H1 (cell line): ENCODE measurements around the gene GPC6. TPM values are rescaled to one million over a fixed set of nuclear protein-coding genes. Genes with fewer than 3 reads are reported as not detected.

Experiments used
- CTCF ChIA-PET: fragments of 300-600 bp; sonication (Branson Sonifier 250); formaldehyde crosslinking; loops from one replicate; lab custom pipeline; 2021; ENCODE audit not compliant: partially characterized antibody; lab: Charles Lee
- POLR2A ChIA-PET: fragments of 300-600 bp; sonication (Branson Sonifier 250); formaldehyde crosslinking; loops from one replicate; lab custom pipeline; 2021; ENCODE audit warnings: inconsistent platforms; ENCODE audit not compliant: partially characterized antibody; lab: Charles Lee
- DNase-seq, 2 experiments: peaks; one replicate each; pipeline versions ENCODE4 v3.0.0 to v3.0.0-alpha.2; 2010 to 2022; ENCODE audit warnings: low spot score in 2 of 2, low read depth in 1 of 2, mixed read lengths in 1 of 2
- FAIRE-seq: peaks from 2 replicates; lab custom pipeline; 2011; peaks lifted over from hg19 to GRCh38; lab: Jason Lieb, UNC
- H2AFZ ChIP-seq: 2 replicates; pipeline ENCODE4 v1.8.1; 2012; ENCODE audit warnings: low read length, inconsistent platforms
- H2AK5ac ChIP-seq: 2 replicates; pipeline ENCODE4 v1.6.1; 2013; ENCODE audit warnings: low read depth, low read length
- H2BK120ac ChIP-seq: replicated peaks from 2 replicates; pipeline ENCODE3; 2013; ENCODE audit warnings: low read depth, low read length, inconsistent platforms
- H2BK12ac ChIP-seq: 2 replicates; pipeline ENCODE4 v1.6.1; 2013; ENCODE audit warnings: low read depth, low read length
- H2BK15ac ChIP-seq: 2 replicates; pipeline ENCODE4 v1.6.1; 2013; ENCODE audit warnings: low read length
- H2BK20ac ChIP-seq: 2 replicates; pipeline ENCODE4 v1.6.1; 2013; ENCODE audit warnings: low read length
- H2BK5ac ChIP-seq: 2 replicates; pipeline ENCODE4 v1.6.1; 2013; ENCODE audit warnings: low read depth, low read length
- H3K14ac ChIP-seq: 2 replicates; pipeline ENCODE4 v1.6.1; 2013; ENCODE audit warnings: inconsistent platforms; ENCODE audit not compliant: insufficient read length
- H3K18ac ChIP-seq: 2 replicates; pipeline ENCODE4 v1.6.1; 2013; ENCODE audit warnings: low read length; ENCODE audit errors: extremely low read depth
- H3K23ac ChIP-seq: 2 replicates; pipeline ENCODE4 v1.6.1; 2013; ENCODE audit warnings: inconsistent platforms; ENCODE audit not compliant: insufficient read length
- H3K23me2 ChIP-seq: 2 replicates; pipeline ENCODE4 v1.6.1; 2013; ENCODE audit warnings: low read depth, low read length
- H3K27ac ChIP-seq: 2 replicates; pipeline ENCODE4 v1.6.1; 2011; ENCODE audit warnings: low read depth, low read length, inconsistent platforms
- H3K27me3 ChIP-seq, 4 experiments: replicated peaks in 1 of 4; 1 replicate in 1 of 4; 2 replicates in 3 of 4; pipeline versions ENCODE4 v1.6.1 to v1.8.1; 2011 to 2013; ENCODE audit warnings: low read length in 3 of 4, mild to moderate bottlenecking in 3 of 4, inconsistent platforms in 2 of 4, mixed read lengths in 2 of 4, moderate library complexity in 1 of 4; ENCODE audit not compliant: control insufficient read depth in 3 of 4, insufficient read depth in 3 of 4; ENCODE audit errors: extremely low read depth in 1 of 4
- H3K36me3 ChIP-seq, 4 experiments: 2 replicates each; pipeline versions ENCODE4 v1.6.1 to v1.8.1; 2011 to 2013; ENCODE audit warnings: mild to moderate bottlenecking in 4 of 4, low read length in 3 of 4, moderate library complexity in 2 of 4, control low read depth in 1 of 4, inconsistent platforms in 1 of 4; ENCODE audit not compliant: insufficient read depth in 4 of 4, control insufficient read depth in 2 of 4
- H3K4ac ChIP-seq: replicated peaks from 2 replicates; pipeline ENCODE3; 2013; ENCODE audit warnings: low read length, low read depth, mixed read lengths, inconsistent platforms; ENCODE audit not compliant: insufficient read length
- H3K4me1 ChIP-seq, 4 experiments: replicated peaks in 1 of 4; 1 replicate in 1 of 4; 2 replicates in 3 of 4; pipeline versions ENCODE4 v1.6.1 to v1.8.1; 2011 to 2013; ENCODE audit warnings: low read length in 3 of 4, inconsistent platforms in 2 of 4, mixed read lengths in 1 of 4; ENCODE audit not compliant: insufficient read depth in 4 of 4, control insufficient read depth in 3 of 4
- H3K4me2 ChIP-seq, 2 experiments: 2 replicates each; pipeline versions ENCODE4 v1.6.1 to v1.8.1; 2011 to 2013; ENCODE audit warnings: low read depth in 2 of 2, low read length in 2 of 2, control low read depth in 1 of 2, inconsistent platforms in 1 of 2, mild to moderate bottlenecking in 1 of 2; ENCODE audit not compliant: insufficient read depth in 1 of 2
- H3K4me3 ChIP-seq, 4 experiments: fragments of 200-600, 300-600 bp in 1 of 4; sonication (generic), shearing (Covaris generic), sonication (Bioruptor Twin) in 1 of 4; 2 replicates each; pipeline versions ENCODE4 v1.5.1 to v1.8.1; 2011 to 2016; ENCODE audit warnings: low read length in 4 of 4, low read depth in 3 of 4, control low read depth in 2 of 4, inconsistent platforms in 2 of 4, mild to moderate bottlenecking in 2 of 4, mixed read lengths in 1 of 4, moderate library complexity in 1 of 4; ENCODE audit not compliant: insufficient read depth in 2 of 4; ENCODE audit errors: extremely low read depth in 1 of 4
- H3K56ac ChIP-seq: replicated peaks from 2 replicates; pipeline ENCODE3; 2013; ENCODE audit warnings: low read depth, mild to moderate bottlenecking, mixed read lengths, low read length, inconsistent platforms; ENCODE audit not compliant: insufficient read length
- H3K79me1 ChIP-seq: 2 replicates; pipeline ENCODE4 v1.6.1; 2013; ENCODE audit warnings: low read depth, low read length, control low read depth
- H3K79me2 ChIP-seq, 2 experiments: 2 replicates each; pipeline versions ENCODE4 v1.6.1 to v1.8.1; 2012 to 2013; ENCODE audit warnings: low read length in 2 of 2, mild to moderate bottlenecking in 2 of 2, inconsistent platforms in 1 of 2; ENCODE audit not compliant: insufficient read depth in 2 of 2, control insufficient read depth in 1 of 2
- H3K9ac ChIP-seq, 4 experiments: replicated peaks in 1 of 4; 1 replicate in 1 of 4; 2 replicates in 3 of 4; pipeline versions ENCODE4 v1.6.1 to v1.8.1; 2011 to 2013; ENCODE audit warnings: low read depth in 3 of 4, low read length in 3 of 4, control low read depth in 2 of 4, mild to moderate bottlenecking in 2 of 4, moderate library complexity in 2 of 4, inconsistent platforms in 1 of 4; ENCODE audit errors: extremely low read depth in 1 of 4
- H3K9me3 ChIP-seq, 2 experiments: 2 replicates each; pipeline versions ENCODE4 v1.6.1 to v1.8.1; 2012 to 2013; ENCODE audit warnings: mild to moderate bottlenecking in 2 of 2, moderate library complexity in 2 of 2, control low read depth in 1 of 2, inconsistent platforms in 1 of 2, low read depth in 1 of 2, low read length in 1 of 2, mixed read lengths in 1 of 2; ENCODE audit not compliant: insufficient read depth in 2 of 2
- H4K20me1 ChIP-seq, 2 experiments: replicated peaks in 1 of 2; 2 replicates each; pipeline versions ENCODE3 to v1.8.1; 2011 to 2013; ENCODE audit warnings: inconsistent platforms in 2 of 2, low read length in 2 of 2, mild to moderate bottlenecking in 1 of 2; ENCODE audit not compliant: insufficient read depth in 2 of 2, control insufficient read depth in 1 of 2
- H4K5ac ChIP-seq: 2 replicates; pipeline ENCODE4 v1.6.1; 2013; ENCODE audit warnings: low read length, low read depth, mixed read lengths, inconsistent platforms; ENCODE audit not compliant: insufficient read length
- H4K8ac ChIP-seq: 2 replicates; pipeline ENCODE4 v1.8.0; 2013; ENCODE audit warnings: mild to moderate bottlenecking, moderate library complexity, low read length, inconsistent platforms; ENCODE audit not compliant: insufficient read depth; ENCODE audit errors: extremely low read depth
- H4K91ac ChIP-seq: replicated peaks from 2 replicates; pipeline ENCODE3; 2013; ENCODE audit warnings: low read length, mixed read lengths, inconsistent platforms; ENCODE audit not compliant: insufficient read length
- BACH1 ChIP-seq: IDR thresholded peaks from 2 replicates; pipeline ENCODE4 v1.6.1; 2012; ENCODE audit warnings: low read length, improper control_type of control experiment
- EP300 ChIP-seq, 2 experiments: IDR thresholded peaks; 1 replicate in 1 of 2; 2 replicates in 1 of 2; pipeline ENCODE4 v1.6.1; 2011 to 2012; ENCODE audit warnings: low read depth in 2 of 2, low read length in 2 of 2, mild to moderate bottlenecking in 2 of 2, borderline replicate concordance in 1 of 2, inconsistent platforms in 1 of 2, moderate library complexity in 1 of 2
- GABPA ChIP-seq: IDR thresholded peaks from 2 replicates; pipeline ENCODE4 v1.6.1; 2011; ENCODE audit warnings: mild to moderate bottlenecking, low read length, moderate library complexity, borderline replicate concordance; ENCODE audit not compliant: insufficient read depth
- JUND ChIP-seq: IDR thresholded peaks from 2 replicates; pipeline ENCODE4 v1.6.1; 2011; ENCODE audit warnings: mild to moderate bottlenecking, improper control_type of control experiment, low read length
- MAX ChIP-seq: IDR thresholded peaks from 2 replicates; pipeline ENCODE4 v1.6.1; 2012; ENCODE audit warnings: inconsistent platforms
- PHF8 ChIP-seq: fragments of 200-600 bp; sonication (generic); conservative IDR thresholded peaks from 2 replicates; pipeline ENCODE4 v1.7.1; 2012; ENCODE audit warnings: low read depth, mild to moderate bottlenecking, inconsistent platforms, low read length, moderate library complexity
- RBBP5 ChIP-seq: IDR thresholded peaks from 2 replicates; pipeline ENCODE4 v1.7.1; 2012; ENCODE audit warnings: low read depth, mild to moderate bottlenecking, inconsistent platforms, low read length, moderate library complexity, borderline replicate concordance
- RXRA ChIP-seq: IDR thresholded peaks from 2 replicates; pipeline ENCODE4 v1.6.1; 2011; ENCODE audit warnings: low read depth, mild to moderate bottlenecking, low read length, moderate library complexity; ENCODE audit not compliant: insufficient read depth
- SIN3A ChIP-seq, 2 experiments: IDR thresholded peaks in 1 of 2; conservative IDR thresholded peaks in 1 of 2; 2 replicates each; pipeline ENCODE4 v1.6.1; 2011 to 2012; ENCODE audit warnings: low read length in 2 of 2, improper control_type of control experiment in 1 of 2, low read depth in 1 of 2, mild to moderate bottlenecking in 1 of 2
- SUZ12 ChIP-seq: fragments of 200-600 bp; sonication (generic); IDR thresholded peaks from 2 replicates; pipeline ENCODE4 v1.6.1; 2012; ENCODE audit warnings: mild to moderate bottlenecking, inconsistent platforms, low read length, moderate library complexity, mixed read lengths
- YY1 ChIP-seq: IDR thresholded peaks from 2 replicates; pipeline ENCODE4 v1.6.1; 2011; ENCODE audit warnings: low read depth, mild to moderate bottlenecking, low read length
- WGBS, 2 experiments: shearing (Covaris generic) in 1 of 2; methylation state at CpG; one replicate each; pipeline versions ENCODE4 v1.1.6 to v1.1.7; 2013 to 2015; ENCODE audit warnings: low lambda C conversion rate in 2 of 2, mixed read lengths in 2 of 2, inconsistent platforms in 1 of 2, low coverage in 1 of 2, missing lambda C conversion rate in 1 of 2; ENCODE audit not compliant: insufficient replicate concordance in 2 of 2, insufficient coverage in 1 of 2, insufficient read length in 1 of 2; ENCODE audit errors: extremely low coverage in 1 of 2, missing lambda C conversion rate in 1 of 2; 5-methylcytosine and 5-hydroxymethylcytosine counted together
- polyA plus RNA-seq, 7 experiments: library from polyadenylated mRNA; depleted of rRNA in 3 of 7; stranded (reverse) in 5 of 7; unstranded in 2 of 7; fragments of >200 nt in 5 of 7; fragments of 200-250 nt in 2 of 7; gene quantifications; 1 replicate in 5 of 7; 2 replicates in 1 of 7; 4 replicates in 1 of 7; pipeline versions ENCODE4 v1.2.1 to v1.2.3, GENCODE V29; 2011 to 2013; ENCODE audit warnings: missing spikeins in 2 of 7, mixed read lengths in 2 of 7
- total RNA-seq: library from RNA; stranded (reverse); fragmentation: NEBNext Ultra II Directional; extraction: Animal tissue kit (Norgen Biotek cat#: 25700); gene quantifications from 2 replicates; pipeline ENCODE4 v1.2.1, GENCODE V29; 2021

Gene GPC6
- total and polyA plus RNA-seq, 2 of the 8 experiments (the other 6 are each of a cell fraction or from before 2014, with no cell fraction given) = 5.4 to 12.0 TPM

GRCh38 chr13:93996481-93996880 lies 769.9 kb downstream of the GPC6 start:
- no peak overlapping the region for H2BK15ac ChIP-seq
- DNase-seq (no peak), FAIRE-seq (no peak)
- H2BK12ac ChIP-seq = no peak overlapping the region
- peaks cover 0 to 1% of the 10 kb centered on the region in 2 experiments for H4K20me1 ChIP-seq
- no peak overlapping the region for H2AK5ac ChIP-seq
- H3K23ac ChIP-seq = no peak overlapping the region
- no peaks in the 10 kb centered on the region for H3K27me3 ChIP-seq
- no peak overlapping the region for H2BK20ac ChIP-seq
- H3K4me3 ChIP-seq = no peak overlapping the region
- WGBS, 2 experiments = 94% methylated on average over 3 of the region's 3 CpGs; no CpG with 5 or more reads in 1 of the 2 experiments
- no peak overlapping the region for H2BK5ac ChIP-seq
- no peak overlapping the region for H3K9ac ChIP-seq
- ChIA-PET CTCF (interaction anchor here (1.1 kb wide), 1 partner anchor 306 kb away, joined by 3 read pairs; no protein-coding TSS in a partner anchor), POLR2A (no interaction called here)
- no peak overlapping the region for H3K4ac ChIP-seq
- no peak overlapping the region for H3K18ac ChIP-seq
- no peak overlapping the region for H3K14ac ChIP-seq
- no peak overlapping the region for H4K5ac ChIP-seq
- H3K9me3 ChIP-seq = no peaks in the 10 kb centered on the region
- no peaks in the 10 kb centered on the region for H3K4me1 ChIP-seq
- no peaks in the 10 kb centered on the region for H3K36me3 ChIP-seq
- no peaks in the 10 kb centered on the region for H3K23me2 ChIP-seq
- H4K91ac ChIP-seq = no peak overlapping the region
- H3K27ac ChIP-seq = no peak overlapping the region
- no peak overlapping the region for H3K56ac ChIP-seq
- no peak overlapping the region for H3K4me2 ChIP-seq
- H2AFZ ChIP-seq = no peak overlapping the region
- no peaks in the 10 kb centered on the region for H3K79me2 ChIP-seq
- no peak overlapping the region for H4K8ac ChIP-seq
- TF ChIP-seq RBBP5 (no peak), SIN3A (conservative IDR thresholded peaks at IDR 0.05 in 1 of 2, IDR thresholded peaks at IDR 0.05 in 1 of 2; ENCODE audit: low read depth in 1 of 2, low read length in 2 of 2) (no peak), YY1 (no peak), MAX (no peak), GABPA (no peak), BACH1 (no peak), PHF8 (no peak), RXRA (no peak), EP300 (IDR thresholded peaks at IDR 0.05; ENCODE audit: borderline replicate concordance in 1 of 2, low read depth in 2 of 2, low read length in 2 of 2) (no peak), JUND (no peak), SUZ12 (no peak)
- H2BK120ac ChIP-seq = no peak overlapping the region
- no peaks in the 10 kb centered on the region for H3K79me1 ChIP-seq
